Stimulated activated naive B cell treated with anti-CD40 and anti-IgM and Interleukin-4, amounts not matched to agents 10 μg/mL and 1 μg/mL and 100 μg/mL, for 72 hours (primary cell): Measurements from ENCODE around the gene RHOT1.

Experiments
- ATAC-seq, 2 donors: fragments of 150-1000 bp; cut with Tn5 transposase; replicated peaks; 2 replicates each; pipeline ENCODE4 v1.10.0; 2021; ENCODE audit warnings: moderate library complexity in 1 of 2
- DNase-seq: peaks from one replicate; pipeline ENCODE4 v3.0.0; 2021
- H3K27ac Mint-ChIP-seq: one replicate; pipeline ENCODE4 v1.8.0; 2022; ENCODE audit warnings: mild to moderate bottlenecking, mixed read lengths
- H3K27me3 Mint-ChIP-seq, 2 donors: one replicate each; pipeline ENCODE4 v1.8.0; 2022; ENCODE audit warnings: mixed read lengths in 2 of 2
- H3K36me3 Mint-ChIP-seq, 2 donors: one replicate each; pipeline ENCODE4 v1.8.0; 2022; ENCODE audit warnings: mixed read lengths in 2 of 2, mild to moderate bottlenecking in 1 of 2
- H3K4me1 Mint-ChIP-seq, 2 donors: one replicate each; pipeline ENCODE4 v1.8.0; 2022; ENCODE audit warnings: mixed read lengths in 2 of 2, mild to moderate bottlenecking in 1 of 2
- H3K4me3 Mint-ChIP-seq, 2 donors: one replicate each; pipeline ENCODE4 v1.8.0; 2022; ENCODE audit warnings: mild to moderate bottlenecking in 2 of 2, mixed read lengths in 2 of 2, moderate library complexity in 1 of 2
- H3K9me3 Mint-ChIP-seq, 2 donors: one replicate each; pipeline ENCODE4 v1.8.0; 2022; ENCODE audit warnings: mixed read lengths in 2 of 2, mild to moderate bottlenecking in 1 of 2

The RHOT1 gene

GRCh38 chr17:32266389-32267301 is 124.3 kb downstream of the RHOT1 start:
- H3K4me1 Mint-ChIP-seq, result peaks cover 18 to 32% of the 10 kb centered on the region in 2 donors
- H3K36me3 Mint-ChIP-seq, result no peaks in the 10 kb centered on the region
- ATAC-seq (peak; percentile 72 to 78), DNase-seq (peak; percentile 52)
- peak overlapping the region; percentile 56 for H3K27ac Mint-ChIP-seq
- H3K27me3 Mint-ChIP-seq, result peaks cover 76 to 77% of the 10 kb centered on the region in 2 donors
- no peaks in the 10 kb centered on the region for H3K9me3 Mint-ChIP-seq
- H3K4me3 Mint-ChIP-seq, result peak overlapping the region; percentile 82

- H3K9me3 Mint-ChIP-seq, result no peaks in the 10 kb centered on the region
- H3K4me1 Mint-ChIP-seq, result peaks cover 18 to 32% of the 10 kb centered on the region in 2 donors
- H3K36me3 Mint-ChIP-seq, result no peaks in the 10 kb centered on the region
- ATAC-seq, result peak in 1 of 2 donors; percentile 26
- DNase-seq, result no peak
- peaks cover 73 to 77% of the 10 kb centered on the region in 2 donors for H3K27me3 Mint-ChIP-seq
- no peak overlapping the region for H3K27ac Mint-ChIP-seq
- H3K4me3 Mint-ChIP-seq, result peak overlapping the region; percentile 52 to 69
These were observed 125.4 kb downstream of the RHOT1 start for GRCh38 chr17:32267690-32268205.

GRCh38 chr17:32268734-32269288 is 126.5 kb downstream of the RHOT1 start:
- Mint-ChIP-seq H3K4me3 (no peak overlapping the region), H3K4me1 (peaks cover 18 to 32% of the 10 kb centered on the region in 2 donors), H3K27me3 (peaks cover 70 to 75% of the 10 kb centered on the region in 2 donors), H3K27ac (no peak overlapping the region), H3K36me3 (no peaks in the 10 kb centered on the region), H3K9me3 (no peaks in the 10 kb centered on the region)
- DNase-seq (no peak), ATAC-seq (no peak)

- no peak overlapping the region for H3K27ac Mint-ChIP-seq
- H3K9me3 Mint-ChIP-seq, result no peaks in the 10 kb centered on the region
- H3K36me3 Mint-ChIP-seq, result no peaks in the 10 kb centered on the region
- H3K27me3 Mint-ChIP-seq, result peaks cover 70 to 75% of the 10 kb centered on the region in 2 donors
- DNase-seq (no peak), ATAC-seq (no peak)
- peaks cover 18 to 33% of the 10 kb centered on the region in 2 donors for H3K4me1 Mint-ChIP-seq
- H3K4me3 Mint-ChIP-seq, result no peak overlapping the region
These were observed 127.1 kb downstream of the RHOT1 start for GRCh38 chr17:32269377-32269776.

GRCh38 chr17:32271844-32272243 is 129.5 kb downstream of the RHOT1 start:
- Mint-ChIP-seq H3K27ac (no peak overlapping the region), H3K36me3 (no peaks in the 10 kb centered on the region), H3K27me3 (peaks cover 68 to 74% of the 10 kb centered on the region in 2 donors), H3K4me3 (no peak overlapping the region), H3K4me1 (peaks cover 18 to 39% of the 10 kb centered on the region in 2 donors), H3K9me3 (no peaks in the 10 kb centered on the region)
- ATAC-seq (no peak), DNase-seq (no peak)

GRCh38 chr17:32274101-32274500 is 131.8 kb downstream of the RHOT1 start:
- DNase-seq, result no peak
- peaks cover 13 to 29% of the 10 kb centered on the region in 2 donors for H3K4me1 Mint-ChIP-seq
- peaks cover 51 to 62% of the 10 kb centered on the region in 2 donors for H3K27me3 Mint-ChIP-seq
- no peaks in the 10 kb centered on the region for H3K9me3 Mint-ChIP-seq
- no peak overlapping the region for H3K27ac Mint-ChIP-seq
- no peak for ATAC-seq
- H3K4me3 Mint-ChIP-seq, result no peak overlapping the region
- H3K36me3 Mint-ChIP-seq, result no peaks in the 10 kb centered on the region

GRCh38 chr17:32274643-32275042 is 132.3 kb downstream of the RHOT1 start:
- Mint-ChIP-seq H3K4me1 (peaks cover 13 to 29% of the 10 kb centered on the region in 2 donors), H3K27ac (no peak overlapping the region), H3K9me3 (no peaks in the 10 kb centered on the region), H3K36me3 (no peaks in the 10 kb centered on the region), H3K27me3 (peaks cover 46 to 62% of the 10 kb centered on the region in 2 donors), H3K4me3 (no peak overlapping the region)
- no peak for ATAC-seq
- DNase-seq, result no peak
